LNCaP clone FGC (cell line): ENCODE results near the gene MCIDAS.

Source experiments
- DNase-seq: peaks from one replicate; pipeline ENCODE4 v3.0.0-alpha.2; 2011; ENCODE audit warnings: low read depth
- H3K4me3 ChIP-seq: 2 replicates; pipeline ENCODE4 v1.5.1; 2011; ENCODE audit warnings: mild to moderate bottlenecking, low read depth, low read length, control low read depth
- TF ChIP-seq, protein P1 (sequence below): IDR thresholded peaks from 2 replicates; pipeline ENCODE4 v1.5.1; 2012; ENCODE audit warnings: mild to moderate bottlenecking; ENCODE audit not compliant: control insufficient read depth, insufficient read depth; ENCODE audit errors: extremely low read depth

The MCIDAS gene

DNA sequence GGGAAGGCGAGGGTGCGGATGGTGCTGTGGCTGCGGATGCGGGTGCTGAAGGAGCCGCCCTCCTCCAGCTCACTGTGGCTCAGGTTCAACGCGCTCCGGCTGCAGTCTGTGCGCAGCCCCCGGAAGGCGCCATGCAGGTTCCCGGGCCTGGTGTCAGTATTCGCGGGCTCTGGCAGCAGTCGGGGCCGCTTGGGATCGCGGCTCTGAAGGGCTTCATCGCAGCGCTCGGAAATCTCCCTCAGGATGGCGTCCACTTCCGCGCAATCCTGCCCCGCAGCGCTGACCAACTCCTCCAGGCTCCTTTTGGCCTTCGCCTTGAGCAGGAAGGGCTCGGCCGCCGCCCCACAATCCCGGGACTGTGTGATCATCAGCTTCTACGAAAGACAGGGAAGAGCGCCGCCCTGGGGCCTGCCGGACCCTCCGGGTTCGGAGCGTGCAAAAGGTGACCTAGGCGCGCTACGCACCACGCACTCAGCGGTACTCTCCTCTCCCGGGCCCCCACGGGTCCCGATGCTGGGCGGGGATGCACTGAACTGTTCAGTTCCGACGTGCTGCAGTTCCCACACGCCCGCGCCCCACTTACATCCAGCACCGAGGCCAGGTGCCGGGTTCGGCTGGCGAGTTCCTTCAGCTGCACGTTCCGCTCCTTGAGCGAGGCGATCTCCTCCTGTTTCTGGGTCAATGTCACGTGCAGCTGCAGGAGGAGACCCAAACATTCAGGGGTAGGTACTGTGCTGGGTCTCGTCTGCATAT, 6.5 kb downstream of the MCIDAS start:
- no peak overlapping the region for H3K4me3 ChIP-seq
- TF ChIP-seq, protein P1, sequence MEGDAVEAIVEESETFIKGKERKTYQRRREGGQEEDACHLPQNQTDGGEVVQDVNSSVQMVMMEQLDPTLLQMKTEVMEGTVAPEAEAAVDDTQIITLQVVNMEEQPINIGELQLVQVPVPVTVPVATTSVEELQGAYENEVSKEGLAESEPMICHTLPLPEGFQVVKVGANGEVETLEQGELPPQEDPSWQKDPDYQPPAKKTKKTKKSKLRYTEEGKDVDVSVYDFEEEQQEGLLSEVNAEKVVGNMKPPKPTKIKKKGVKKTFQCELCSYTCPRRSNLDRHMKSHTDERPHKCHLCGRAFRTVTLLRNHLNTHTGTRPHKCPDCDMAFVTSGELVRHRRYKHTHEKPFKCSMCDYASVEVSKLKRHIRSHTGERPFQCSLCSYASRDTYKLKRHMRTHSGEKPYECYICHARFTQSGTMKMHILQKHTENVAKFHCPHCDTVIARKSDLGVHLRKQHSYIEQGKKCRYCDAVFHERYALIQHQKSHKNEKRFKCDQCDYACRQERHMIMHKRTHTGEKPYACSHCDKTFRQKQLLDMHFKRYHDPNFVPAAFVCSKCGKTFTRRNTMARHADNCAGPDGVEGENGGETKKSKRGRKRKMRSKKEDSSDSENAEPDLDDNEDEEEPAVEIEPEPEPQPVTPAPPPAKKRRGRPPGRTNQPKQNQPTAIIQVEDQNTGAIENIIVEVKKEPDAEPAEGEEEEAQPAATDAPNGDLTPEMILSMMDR, result no peak
- DNase-seq, result no peak

DNA sequence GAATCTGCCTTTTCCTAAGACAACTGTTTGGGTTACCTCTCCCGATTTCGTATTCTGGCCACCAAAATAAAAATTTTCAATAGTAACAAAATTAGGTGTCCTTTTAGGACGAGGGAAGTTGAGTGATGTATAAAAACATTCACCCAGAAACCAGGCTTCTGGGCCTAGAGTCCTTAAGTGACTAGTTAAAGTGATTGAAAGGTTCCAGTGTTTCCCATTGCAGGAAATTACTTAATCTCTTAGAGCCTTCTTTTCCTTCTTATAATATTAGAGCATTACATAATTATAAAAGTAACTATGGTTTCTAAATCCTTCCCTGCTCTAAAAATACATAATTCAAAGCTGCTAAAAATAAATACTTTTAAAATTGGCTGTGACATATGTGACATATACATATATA, 7.3 kb downstream of the MCIDAS start:
- no peak overlapping the region for H3K4me3 ChIP-seq
- TF ChIP-seq, protein P1, result no peak
- DNase-seq, result no peak

DNA sequence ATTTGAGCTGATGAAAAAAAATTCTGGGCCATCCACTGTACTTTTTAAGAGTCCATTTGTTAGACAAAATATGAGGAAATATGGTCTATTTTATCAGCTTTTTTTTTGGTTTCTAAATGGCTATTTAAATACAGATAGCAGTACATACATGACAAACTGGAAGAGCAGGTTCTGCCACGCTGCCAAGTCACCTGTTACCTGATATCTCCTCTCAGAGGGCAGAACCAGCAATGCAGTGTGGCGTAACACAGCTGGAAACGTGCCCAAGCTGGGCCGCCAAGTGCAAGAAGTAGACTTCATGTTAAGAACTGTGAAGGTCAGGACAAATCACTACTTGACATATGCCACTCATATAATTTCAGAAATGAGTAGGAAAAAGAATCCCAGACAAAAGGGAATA, 8.1 kb downstream of the MCIDAS start:
- peak; percentile 91 for DNase-seq
- TF ChIP-seq, protein P1, result no peak

DNA sequence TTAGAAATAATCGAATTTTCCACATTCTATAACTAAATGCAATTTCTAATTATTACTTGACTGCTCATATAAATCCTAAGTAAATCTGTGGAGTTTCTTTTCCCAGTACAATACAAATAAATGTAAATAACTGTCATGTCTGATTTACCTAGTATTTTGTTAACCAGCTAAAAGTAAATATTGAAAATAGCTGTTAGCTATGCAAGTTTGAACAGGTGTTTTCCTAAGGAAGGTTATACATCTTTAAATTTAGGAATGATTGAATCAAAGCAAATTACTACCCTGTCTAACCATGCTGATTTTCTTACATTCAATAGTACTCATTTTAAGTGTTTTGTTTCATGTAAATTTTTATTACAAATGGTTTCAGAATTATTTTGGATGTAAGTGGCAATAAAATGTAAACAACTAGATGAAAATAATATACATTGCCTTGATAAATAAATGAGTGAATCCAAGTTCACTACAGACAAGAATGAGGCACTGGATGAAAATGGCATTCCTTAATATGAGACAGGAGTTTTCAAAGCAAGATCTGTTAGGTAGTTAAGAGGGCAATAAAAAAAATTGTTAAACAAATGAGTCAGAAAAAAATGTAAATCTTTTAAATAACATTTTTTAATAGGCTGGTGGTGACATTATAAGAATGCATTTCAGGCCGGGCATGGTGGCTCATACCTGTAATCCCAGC, 15.8 kb downstream of the MCIDAS start:
- TF ChIP-seq, protein P1, result no peak
- DNase-seq, result peak; percentile 50
- H3K4me3 ChIP-seq, result no peak overlapping the region

More for the DNA sequence above, 8.1 kb downstream of the MCIDAS start:
- peak overlapping the region; percentile 19; the same call in 1 of the 2 replicates for H3K4me3 ChIP-seq

DNA sequence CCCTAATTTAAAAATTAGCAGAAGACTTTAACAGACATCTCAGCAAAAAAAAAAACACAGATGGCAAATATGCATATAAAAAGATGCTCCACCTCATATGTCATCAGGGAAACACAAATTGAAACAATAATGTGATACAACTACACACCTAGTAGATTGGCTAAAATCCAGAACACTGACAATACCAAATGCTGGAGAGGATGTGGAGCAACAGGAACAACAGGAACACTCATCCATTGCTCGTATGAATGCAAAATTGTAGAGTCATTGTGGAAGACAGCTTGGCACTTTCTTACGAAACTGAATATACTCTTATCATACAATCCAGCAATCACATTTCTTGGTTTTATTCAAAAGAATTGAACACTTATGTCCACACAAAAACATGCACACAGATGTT, 22.1 kb downstream of the MCIDAS start:
- no peak overlapping the region for H3K4me3 ChIP-seq
- DNase-seq, result no peak
- TF ChIP-seq, protein P1, result no peak

DNA sequence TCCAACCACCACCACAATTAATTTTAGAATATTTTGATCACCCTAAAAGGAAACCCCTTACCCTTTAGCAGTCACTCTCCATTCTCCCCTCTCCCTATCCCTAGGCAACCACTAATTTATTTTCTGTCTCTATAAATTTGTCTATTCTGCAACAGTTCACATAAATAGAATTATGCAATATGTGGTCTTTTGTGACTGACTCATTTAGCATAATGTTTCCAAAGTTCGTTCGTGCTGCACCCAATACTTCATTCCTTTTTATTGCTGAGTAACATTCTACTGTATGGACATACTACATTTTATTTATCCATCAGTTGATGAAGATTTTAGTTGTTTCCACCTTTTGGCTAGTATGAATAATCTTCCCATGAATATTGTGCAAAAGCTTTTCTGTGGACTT, 36.0 kb downstream of the MCIDAS start:
- TF ChIP-seq, protein P1, result no peak
- DNase-seq, result no peak
- H3K4me3 ChIP-seq, result no peak overlapping the region
